ENCODE results near the gene SCN9A. TPM values are rescaled to one million over a fixed set of nuclear protein-coding genes. Genes with fewer than 3 reads are reported as not detected.

The SCN9A gene
- total RNA-seq, 1 experiment from 2014 or later, result 0.07 TPM

- no peaks in the 10 kb centered on the region for H4K20me1 ChIP-seq (ENCODE audit: insufficient read depth)
- DNase-seq (ENCODE audit: low read depth, low spot score), result no peak
- H2AFZ ChIP-seq (ENCODE audit: low read depth, low read length, poor library complexity, severe bottlenecking), result no peak overlapping the region
- ChIA-PET POLR2A (no interaction called here), CTCF (interaction anchor here (1.1 kb wide), 1 partner anchor 13 kb away, joined by 3 read pairs; no protein-coding TSS in a partner anchor), RAD21 (ENCODE audit: low non-redundant PET in 1 of 2, low total read pairs in 2 of 2, uncharacterized antibody in 2 of 2, unreplicated experiment in 2 of 2) (no interaction called here)
- H3K4me3 ChIP-seq (replicated peaks in 1 of 2; ENCODE audit: low read depth in 1 of 2, low read length in 2 of 2), result no peak overlapping the region
- intact Hi-C loops (cut with micrococcal nuclease), result no loop called here
- ATAC-seq, result no peak
- H3K36me3 ChIP-seq (ENCODE audit: control insufficient read depth in 1 of 2, insufficient read depth in 2 of 2, low read length in 2 of 2), result no peaks in the 10 kb centered on the region
- H3K9me3 ChIP-seq (ENCODE audit: control insufficient read depth in 1 of 2, insufficient read depth in 1 of 2, low read depth in 1 of 2, low read length in 2 of 2), result no peaks in the 10 kb centered on the region
- H3K9ac ChIP-seq (ENCODE audit: low read length), result no peak overlapping the region
- no peak overlapping the region for H3K4me2 ChIP-seq (ENCODE audit: low read length)
- peaks cover 0 to 5% of the 10 kb centered on the region in 2 experiments; a peak in 2 of 4 replicates for H3K4me1 ChIP-seq (ENCODE audit: control insufficient read depth in 1 of 2, insufficient read depth in 2 of 2, low read length in 2 of 2)
- TF ChIP-seq MAX (IDR thresholded peaks at IDR 0.05), result no peak
- no peak for TF ChIP-seq SRF (IDR thresholded peaks at IDR 0.05; ENCODE audit: low read depth)
- no peak for TF ChIP-seq POLR2A (IDR thresholded peaks at IDR 0.05; ENCODE audit: borderline replicate concordance, extremely low read depth, insufficient read depth, insufficient read length)
- no peak for TF ChIP-seq EGR1 (IDR thresholded peaks at IDR 0.05; ENCODE audit: low read depth)
- TF ChIP-seq EZH2 (IDR thresholded peaks at IDR 0.05), result no peak
- no peak for TF ChIP-seq CTCF (IDR thresholded peaks at IDR 0.05 in 2 of 3, conservative IDR thresholded peaks at IDR 0.05 in 1 of 3; ENCODE audit: borderline replicate concordance in 1 of 3, insufficient read depth in 1 of 3, low read depth in 2 of 3, low read length in 2 of 3)
- no peak for TF ChIP-seq REST (IDR thresholded peaks at IDR 0.05; ENCODE audit: low read depth)
- no peak for TF ChIP-seq RAD21 (IDR thresholded peaks at IDR 0.05; ENCODE audit: low read depth)
- no peak for TF ChIP-seq YY1 (IDR thresholded peaks at IDR 0.05; ENCODE audit: extremely low read depth, insufficient replicate concordance, low read depth, low read length)
- no peak for TF ChIP-seq ATF3 (IDR thresholded peaks at IDR 0.05)
- peaks cover 59% of the 10 kb centered on the region for H3K27me3 ChIP-seq (ENCODE audit: insufficient read depth, low read length)
- BruUV-seq (replicated peaks), result no TSS peak
- no peaks in the 10 kb centered on the region for H3K79me2 ChIP-seq (ENCODE audit: insufficient read depth, low read length)
- H3K9me2 ChIP-seq (ENCODE audit: insufficient read depth), result no peaks in the 10 kb centered on the region
- no peak overlapping the region for H3K27ac ChIP-seq (ENCODE audit: low read depth, low read length)
These were observed 4.9 kb upstream of the SCN9A start for GRCh38 chr2:166380615-166381014.
